Measurements from ENCODE around the gene CHM. TPM values are rescaled to one million over a fixed set of nuclear protein-coding genes. Genes with fewer than 3 reads are reported as not detected.
"Not testable (repeated sequence)": the region's sequence is repeated elsewhere in the genome, so short reads cannot be mapped to it uniquely, and the experiment has no call there.

The CHM gene
- polyA plus RNA-seq, 4 donors = 23.7 to 33.3 (median 29.2) TPM

- no peak for DNase-seq (ENCODE audit: low read depth in 4 of 4, low spot score in 2 of 4)
Measured at GRCh38 chrX:85998954-85999353, 48.4 kb downstream of the CHM start.

GRCh38 chrX:85996555-85996954, 50.8 kb downstream of the CHM start:
- no peak for DNase-seq (ENCODE audit: low read depth in 4 of 4, low spot score in 2 of 4)

- no peak for DNase-seq (ENCODE audit: low read depth in 4 of 4, low spot score in 2 of 4)
Measured at GRCh38 chrX:85995641-85996040, 51.7 kb downstream of the CHM start.

- no peak for DNase-seq (ENCODE audit: low read depth in 4 of 4, low spot score in 2 of 4)
Measured at GRCh38 chrX:85994797-85995196, 52.6 kb downstream of the CHM start.

- no peak for DNase-seq (ENCODE audit: low read depth in 4 of 4, low spot score in 2 of 4)
Measured at GRCh38 chrX:85994228-85994627, 53.1 kb downstream of the CHM start.

- no peak for DNase-seq (ENCODE audit: low read depth in 4 of 4, low spot score in 2 of 4)
Measured at GRCh38 chrX:85993539-85994197, 53.7 kb downstream of the CHM start.

- no peak for DNase-seq (ENCODE audit: low read depth in 4 of 4, low spot score in 2 of 4)
Measured at GRCh38 chrX:85992811-85993229, 54.5 kb downstream of the CHM start.

GRCh38 chrX:85988353-85988752, 59.0 kb downstream of the CHM start:
- no peak for DNase-seq (ENCODE audit: low read depth in 4 of 4, low spot score in 2 of 4)

GRCh38 chrX:85980286-85980685, 67.1 kb downstream of the CHM start:
- DNase-seq (ENCODE audit: low read depth in 4 of 4, low spot score in 2 of 4) = no peak

GRCh38 chrX:85977218-85977617, 70.1 kb downstream of the CHM start:
- DNase-seq (ENCODE audit: low read depth in 4 of 4, low spot score in 2 of 4) = no peak

- DNase-seq (ENCODE audit: low read depth in 4 of 4, low spot score in 2 of 4) = not testable (repeated sequence)
Measured at GRCh38 chrX:85972351-85972750, 75.0 kb downstream of the CHM start.

- DNase-seq (ENCODE audit: low read depth in 4 of 4, low spot score in 2 of 4) = no peak
Measured at GRCh38 chrX:85964744-85965143, 82.6 kb downstream of the CHM start.

- DNase-seq (ENCODE audit: low read depth in 4 of 4, low spot score in 2 of 4) = no peak
Measured at GRCh38 chrX:85963736-85964135, 83.6 kb downstream of the CHM start.

- no peak for DNase-seq (ENCODE audit: low read depth in 4 of 4, low spot score in 2 of 4)
Measured at GRCh38 chrX:85955510-85955909, 91.8 kb downstream of the CHM start.

GRCh38 chrX:85944751-85945150, 102.6 kb downstream of the CHM start:
- DNase-seq (ENCODE audit: low read depth in 4 of 4, low spot score in 2 of 4) = not testable (repeated sequence)

GRCh38 chrX:85941275-85941674, 106.1 kb downstream of the CHM start:
- DNase-seq (ENCODE audit: low read depth in 4 of 4, low spot score in 2 of 4) = no peak

GRCh38 chrX:85939942-85940341, 107.4 kb downstream of the CHM start:
- DNase-seq (ENCODE audit: low read depth in 4 of 4, low spot score in 2 of 4) = not testable (repeated sequence)

- not testable (repeated sequence) for DNase-seq (ENCODE audit: low read depth in 4 of 4, low spot score in 2 of 4)
Measured at GRCh38 chrX:85934399-85934798, 113.0 kb downstream of the CHM start.

GRCh38 chrX:85930099-85930498, 117.3 kb downstream of the CHM start:
- DNase-seq (ENCODE audit: low read depth in 4 of 4, low spot score in 2 of 4) = no peak

GRCh38 chrX:85928606-85929005, 118.8 kb downstream of the CHM start:
- no peak for DNase-seq (ENCODE audit: low read depth in 4 of 4, low spot score in 2 of 4)

- no peak for DNase-seq (ENCODE audit: low read depth in 4 of 4, low spot score in 2 of 4)
Measured at GRCh38 chrX:85927740-85928139, 119.6 kb downstream of the CHM start.

GRCh38 chrX:85922821-85923220, 124.5 kb downstream of the CHM start:
- DNase-seq (ENCODE audit: low read depth in 4 of 4, low spot score in 2 of 4) = no peak
